NOMO-1 treated with DMSO at 0.1 percent for 48 hours (cell line): ENCODE data around the gene LINGO4.

ENCODE experiments used
- DNase-seq: peaks from one replicate; lab custom pipeline; 2025; ENCODE audit not compliant: unreplicated experiment; lab: John Stamatoyannopoulos, UW

The LINGO4 gene

GRCh38 chr1:151805066-151805820, at the start of gene LINGO4:
TSS of gene LINGO4 (minus strand) at chr1:151805419. CDS start at chr1:151802704, 2,715 bp downstream.
- DNase-seq = no peak

- DNase-seq = no peak
These were observed 49.4 kb upstream of the LINGO4 start for GRCh38 chr1:151854658-151855057.

GRCh38 chr1:151853411-151853943, 48.3 kb upstream of the LINGO4 start, which contains the start of gene THEM5:
TSS of gene THEM5 (minus strand) at chr1:151853712. CDS start at chr1:151853565, 147 bp downstream.
- DNase-seq = no peak

- DNase-seq = no peak
These were observed 47.5 kb upstream of the LINGO4 start for GRCh38 chr1:151852733-151853132.

GRCh38 chr1:151851886-151852285, 46.7 kb upstream of the LINGO4 start:
- DNase-seq = no peak

GRCh38 chr1:151849871-151850270, 44.7 kb upstream of the LINGO4 start:
- DNase-seq = no peak

GRCh38 chr1:151849126-151849525, 43.9 kb upstream of the LINGO4 start:
- no peak for DNase-seq

- no peak for DNase-seq
These were observed 42.8 kb upstream of the LINGO4 start for GRCh38 chr1:151847867-151848596.

- DNase-seq = no peak
These were observed 41.5 kb upstream of the LINGO4 start for GRCh38 chr1:151846686-151847237.

GRCh38 chr1:151846062-151846568, 40.9 kb upstream of the LINGO4 start:
- DNase-seq = peak; percentile 20

GRCh38 chr1:151843398-151843797, 38.2 kb upstream of the LINGO4 start:
- DNase-seq = no peak

- no peak for DNase-seq
These were observed 35.9 kb upstream of the LINGO4 start for GRCh38 chr1:151841141-151841540.

GRCh38 chr1:151840421-151840820, 35.2 kb upstream of the LINGO4 start:
- no peak for DNase-seq

GRCh38 chr1:151839457-151840403, 34.5 kb upstream of the LINGO4 start, which contains the start of gene C2CD4D:
TSS of gene C2CD4D (minus strand) at chr1:151839820. CDS start at chr1:151838989, 831 bp downstream.
- no peak for DNase-seq

GRCh38 chr1:151839082-151839412, 33.8 kb upstream of the LINGO4 start:
- no peak for DNase-seq

- no peak for DNase-seq
These were observed 33.2 kb upstream of the LINGO4 start for GRCh38 chr1:151838222-151839081.

GRCh38 chr1:151837884-151838221, 32.6 kb upstream of the LINGO4 start:
- no peak for DNase-seq

- no peak for DNase-seq
These were observed 32.0 kb upstream of the LINGO4 start for GRCh38 chr1:151837197-151837596.

GRCh38 chr1:151835596-151835995, 30.4 kb upstream of the LINGO4 start:
- DNase-seq = no peak

GRCh38 chr1:151834239-151834638, 29.0 kb upstream of the LINGO4 start:
- DNase-seq = no peak
